Measurements from ENCODE around the gene NINJ2. TPM values are rescaled to one million over a fixed set of nuclear protein-coding genes. Genes with fewer than 3 reads are reported as not detected.

The NINJ2 gene
- total RNA-seq, 6 experiments from 2014 or later, result 6.4 to 17.7 (median 12.5) TPM

DNA sequence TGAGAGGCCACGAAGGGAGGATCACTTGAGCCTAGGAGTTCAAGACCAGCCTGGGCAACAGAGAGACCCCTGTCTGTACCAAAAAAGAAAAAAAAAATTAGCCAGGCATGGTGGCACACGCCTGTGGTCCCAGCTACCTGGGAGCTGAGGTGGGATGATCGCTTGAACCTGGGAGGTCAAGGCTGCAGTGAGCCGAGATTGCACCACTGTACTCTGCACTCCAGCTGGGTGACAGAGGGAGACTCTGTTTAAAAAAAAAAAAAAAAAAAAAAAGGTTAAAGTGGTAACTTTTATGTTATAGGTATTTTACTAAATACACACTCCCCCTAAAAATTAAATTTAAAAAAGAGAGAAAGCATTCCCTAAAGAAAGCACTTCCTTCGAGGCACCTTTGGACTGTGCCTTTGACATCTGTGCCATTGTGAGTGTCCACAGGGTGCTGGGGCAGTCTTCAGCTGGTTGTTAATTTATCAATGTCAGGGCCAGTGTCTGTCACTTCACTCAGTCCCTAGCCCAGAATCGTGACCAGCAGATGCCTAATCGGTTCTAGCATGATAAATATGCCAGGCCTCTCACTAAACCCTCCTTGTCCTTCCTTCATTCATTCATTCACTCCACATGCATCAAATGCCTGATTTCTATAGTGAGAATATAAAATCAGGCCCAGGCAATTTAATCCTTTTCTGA, 140.4 kb downstream of the NINJ2 start:
- Histone ChIP-seq H3K27me3 (no peaks in the 10 kb centered on the region), H3K4me3 (no peak overlapping the region), H3K9me3 (no peaks in the 10 kb centered on the region), H3K27ac (no peak overlapping the region), H3K4me1 (no peaks in the 10 kb centered on the region), H3K36me3 (no peaks in the 10 kb centered on the region)
- intact Hi-C loops (cut with DNase I), result no loop called here
- ATAC-seq (no peak), DNase-seq (no peak)
- 45% methylated on average over 7 of the region's 7 CpGs for WGBS (ENCODE audit: insufficient coverage, low coverage, low lambda C conversion rate, missing lambda C conversion rate)
- TF ChIP-seq, protein P1, sequence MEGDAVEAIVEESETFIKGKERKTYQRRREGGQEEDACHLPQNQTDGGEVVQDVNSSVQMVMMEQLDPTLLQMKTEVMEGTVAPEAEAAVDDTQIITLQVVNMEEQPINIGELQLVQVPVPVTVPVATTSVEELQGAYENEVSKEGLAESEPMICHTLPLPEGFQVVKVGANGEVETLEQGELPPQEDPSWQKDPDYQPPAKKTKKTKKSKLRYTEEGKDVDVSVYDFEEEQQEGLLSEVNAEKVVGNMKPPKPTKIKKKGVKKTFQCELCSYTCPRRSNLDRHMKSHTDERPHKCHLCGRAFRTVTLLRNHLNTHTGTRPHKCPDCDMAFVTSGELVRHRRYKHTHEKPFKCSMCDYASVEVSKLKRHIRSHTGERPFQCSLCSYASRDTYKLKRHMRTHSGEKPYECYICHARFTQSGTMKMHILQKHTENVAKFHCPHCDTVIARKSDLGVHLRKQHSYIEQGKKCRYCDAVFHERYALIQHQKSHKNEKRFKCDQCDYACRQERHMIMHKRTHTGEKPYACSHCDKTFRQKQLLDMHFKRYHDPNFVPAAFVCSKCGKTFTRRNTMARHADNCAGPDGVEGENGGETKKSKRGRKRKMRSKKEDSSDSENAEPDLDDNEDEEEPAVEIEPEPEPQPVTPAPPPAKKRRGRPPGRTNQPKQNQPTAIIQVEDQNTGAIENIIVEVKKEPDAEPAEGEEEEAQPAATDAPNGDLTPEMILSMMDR (IDR thresholded peaks at IDR 0.05), result no peak
- no peak for TF ChIP-seq POLR2A (IDR thresholded peaks at IDR 0.05)

DNA sequence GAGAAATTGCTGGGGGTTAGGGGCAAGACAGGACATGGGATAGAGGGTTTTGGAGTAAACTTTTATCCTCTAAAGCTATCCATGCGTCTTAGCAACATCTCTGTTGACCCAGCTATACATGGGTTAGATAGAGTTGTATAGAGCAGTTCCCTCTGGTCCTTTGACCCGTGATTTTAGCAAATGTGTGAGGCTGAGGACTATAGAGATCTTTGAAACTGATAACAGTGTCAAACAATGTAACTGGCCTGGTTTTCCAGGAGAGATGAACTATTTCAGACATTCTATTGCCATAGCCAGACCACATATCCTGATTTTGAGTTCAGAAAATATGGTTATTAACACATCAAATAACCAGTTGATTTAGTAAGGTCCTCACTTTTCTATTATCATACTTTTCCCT, 143.1 kb downstream of the NINJ2 start:
- Histone ChIP-seq H3K27me3 (no peaks in the 10 kb centered on the region), H3K9me3 (no peaks in the 10 kb centered on the region), H3K36me3 (no peaks in the 10 kb centered on the region), H3K4me1 (no peaks in the 10 kb centered on the region), H3K4me3 (no peak overlapping the region), H3K27ac (no peak overlapping the region)
- TF ChIP-seq POLR2A (IDR thresholded peaks at IDR 0.05), result no peak
- TF ChIP-seq, protein P1 (IDR thresholded peaks at IDR 0.05), result no peak
- intact Hi-C loops (cut with DNase I), result no loop called here
- 50% methylated on average over 2 of the region's 2 CpGs for WGBS (ENCODE audit: insufficient coverage, low coverage, low lambda C conversion rate, missing lambda C conversion rate)
- DNase-seq (no peak), ATAC-seq (no peak)

- intact Hi-C loops (cut with DNase I), result no loop called here
- Histone ChIP-seq H3K36me3 (no peaks in the 10 kb centered on the region), H3K4me1 (no peaks in the 10 kb centered on the region), H3K27ac (no peak overlapping the region), H3K9me3 (no peaks in the 10 kb centered on the region), H3K27me3 (no peaks in the 10 kb centered on the region), H3K4me3 (no peak overlapping the region)
- 62% methylated on average over 3 of the region's 3 CpGs for WGBS (ENCODE audit: insufficient coverage, low coverage, low lambda C conversion rate, missing lambda C conversion rate)
- DNase-seq (no peak), ATAC-seq (no peak)
- no peak for TF ChIP-seq POLR2A (IDR thresholded peaks at IDR 0.05)
- TF ChIP-seq, protein P1 (IDR thresholded peaks at IDR 0.05), result no peak
Observed at GRCh38 chr12:517538-517937, 145.7 kb downstream of the NINJ2 start.

Small RNA genes lying within 50 kb of the gene (small RNA-seq; reads per million reads assigned to genes)
- 0 reads per million in 2 experiments for gene RNU7-103P

Other genes starting within 250 kb of the NINJ2 start
- 1 to 10 TPM in 1 of 6 experiments, under 1 TPM in 5; 0.12 to 2.0 (median 0.38) TPM for gene B4GALNT3, start 203.5 kb downstream of the NINJ2 start, total RNA-seq
- 100 to 1,000 TPM in 3 of 6 experiments, 10 to 100 TPM in 3; 72.0 to 115 (median 93.1) TPM for gene WNK1, start 89.1 kb upstream of the NINJ2 start, total RNA-seq

Data from right lobe of liver (tissue), 6 donors.